Activated CD8-positive, alpha-beta memory T cell treated with anti-CD3 and anti-CD28 coated beads for 36 hours (primary cell): ENCODE measurements around the gene CST3. TPM values are rescaled to one million over a fixed set of nuclear protein-coding genes. Genes with fewer than 3 reads are reported as not detected.
"Not testable (repeated sequence)": the region's sequence is repeated elsewhere in the genome, so short reads cannot be mapped to it uniquely, and the experiment has no call there.

Experiments used
- CTCF ChIA-PET: fragments of 350-600 bp; sonication (Branson Sonifier 250); formaldehyde crosslinking; loops from one replicate; lab custom pipeline; 2021; ENCODE audit warnings: antibody characterized with exemption; lab: Charles Lee
- POLR2A ChIA-PET: fragments of 350-600 bp; sonication (Branson Sonifier 250); formaldehyde crosslinking; loops from one replicate; lab custom pipeline; 2021; ENCODE audit warnings: antibody characterized with exemption; lab: Charles Lee
- total RNA-seq, 2 experiments: library from RNA; stranded (reverse); gene quantifications; one replicate each; pipeline ENCODE4 v1.2.3, GENCODE V29; 2021

CST3 gene
- under 1 TPM; 0.86 to 0.99 TPM for total RNA-seq

DNA sequence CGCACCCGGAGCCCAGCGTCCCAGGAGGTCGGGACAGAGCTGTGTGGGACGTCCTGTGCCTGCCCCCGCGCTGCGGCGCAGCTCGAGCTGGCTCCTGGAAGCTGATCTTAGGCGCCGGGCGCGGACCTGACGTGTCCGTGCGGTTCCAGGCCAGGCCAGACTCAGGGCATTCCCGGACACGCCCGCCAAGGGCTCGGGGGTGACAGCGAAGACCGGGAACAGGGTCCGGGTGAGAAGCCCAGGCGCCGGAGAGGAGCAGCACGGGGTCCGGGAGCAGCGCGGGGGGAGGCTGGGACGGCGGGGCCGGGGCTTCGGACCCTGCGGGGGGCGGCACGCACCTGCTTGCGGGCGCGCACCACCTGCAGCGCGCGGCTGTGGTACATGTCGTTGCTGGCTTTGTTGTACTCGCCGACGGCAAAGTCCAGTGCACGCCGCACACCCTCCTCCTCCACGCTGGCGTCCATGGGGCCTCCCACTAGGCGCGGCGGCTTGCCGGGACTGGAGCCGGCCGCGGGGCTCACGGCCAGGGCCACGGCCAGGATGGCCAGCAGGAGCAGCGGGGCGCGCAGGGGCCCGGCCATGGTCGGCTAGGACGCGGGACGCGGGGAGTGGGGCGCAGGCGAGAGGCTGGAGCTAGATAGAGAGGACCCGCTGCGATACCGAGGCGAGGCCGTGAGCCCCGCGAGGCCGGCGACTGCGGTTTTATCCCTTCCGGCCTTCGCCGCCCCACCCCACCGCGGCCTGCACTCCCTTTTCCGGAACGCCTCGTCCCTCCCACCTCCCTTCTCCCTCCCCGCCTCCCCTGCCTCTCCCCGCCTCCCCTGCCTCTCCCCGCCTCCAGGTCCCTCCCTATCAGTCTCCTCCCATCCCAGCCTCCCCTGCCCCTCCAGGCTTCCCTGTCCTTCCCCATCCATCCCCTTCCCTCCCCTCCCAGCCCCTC, at the start of gene CST3:
Gene CST3 (minus strand): TSS at position 674 of the 940 bp plus-strand sequence. CDS start 93 bp downstream, at position 581.
- CTCF ChIA-PET: no interaction called here
- POLR2A ChIA-PET: no interaction called here

DNA sequence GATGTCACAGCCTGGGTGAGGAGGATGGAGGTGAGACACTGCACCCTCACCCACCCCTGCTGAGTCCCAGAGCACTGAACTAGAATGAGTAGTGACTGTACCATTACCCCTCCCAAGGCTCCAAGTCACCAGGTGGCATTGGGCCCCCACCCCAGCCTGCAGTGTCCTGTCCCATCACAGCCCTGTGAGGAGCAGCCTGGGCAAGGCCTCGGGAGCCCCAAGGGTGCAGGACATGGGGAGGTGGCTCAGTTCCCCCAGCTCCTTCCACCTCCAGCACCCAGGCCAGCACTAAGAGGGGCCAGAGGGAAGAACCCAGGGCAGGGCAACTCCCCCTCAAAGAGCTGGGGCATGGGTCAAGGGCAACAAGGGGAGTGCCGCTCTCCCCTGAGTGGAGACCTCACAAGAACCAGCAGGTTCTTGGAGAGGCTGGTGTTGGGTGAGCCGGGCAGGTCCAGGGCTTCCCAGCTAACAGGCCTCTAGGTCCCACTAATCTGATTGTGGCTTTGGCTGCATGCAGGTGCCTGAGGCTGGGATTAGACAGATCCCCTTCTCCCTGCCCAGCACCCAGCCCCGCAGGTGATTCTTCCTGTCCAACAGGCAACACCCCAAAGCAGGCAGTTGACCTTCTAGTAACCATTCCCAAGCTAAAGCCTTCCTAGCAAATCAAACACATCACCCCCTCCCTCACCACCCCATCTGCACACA, 48.4 kb upstream of the CST3 start:
- ChIA-PET POLR2A (no interaction called here), CTCF (no interaction called here)

DNA sequence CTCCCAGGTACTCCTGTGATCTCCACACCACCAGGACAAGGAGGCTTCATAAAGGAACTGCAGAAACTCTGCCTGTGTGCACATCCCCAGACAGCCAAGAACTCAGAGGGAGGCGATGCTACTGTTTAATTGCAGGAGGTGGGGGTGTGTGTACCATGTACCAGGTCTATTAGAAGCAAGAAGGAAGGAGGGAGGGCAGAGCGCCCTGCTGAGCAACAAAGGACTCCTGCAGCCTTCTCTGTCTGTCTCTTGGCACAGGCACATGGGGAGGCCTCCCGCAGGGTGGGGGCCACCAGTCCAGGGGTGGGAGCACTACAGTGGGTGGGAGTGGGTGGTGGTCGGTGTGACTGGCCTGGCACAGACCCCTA, 47.8 kb upstream of the CST3 start:
- POLR2A ChIA-PET, CTCF ChIA-PET: not testable (repeated sequence)

GRCh38 chr20:23684261-23684660, 46.5 kb upstream of the CST3 start:
- ChIA-PET POLR2A (no interaction called here), CTCF (no interaction called here)

DNA sequence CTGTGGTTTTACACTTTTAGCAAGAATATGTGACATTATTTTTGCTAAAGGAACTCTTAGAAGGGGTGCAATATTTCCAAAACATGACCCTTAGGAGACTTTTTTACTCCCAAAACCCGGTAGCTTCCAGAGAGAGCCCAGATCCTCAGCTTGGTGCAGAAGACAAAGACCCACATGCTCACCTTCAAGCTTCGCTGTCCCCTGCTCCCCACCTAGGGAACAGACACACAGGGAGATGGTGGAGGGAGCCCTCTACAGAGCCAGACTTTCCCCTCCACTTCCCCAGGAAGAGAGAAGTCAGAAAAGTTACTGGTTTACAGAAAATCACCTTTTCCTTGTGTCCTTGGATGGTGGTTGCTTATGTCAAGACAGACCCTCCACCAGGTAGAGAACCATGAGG, 46.1 kb upstream of the CST3 start:
- ChIA-PET POLR2A (no interaction called here), CTCF (no interaction called here)

DNA sequence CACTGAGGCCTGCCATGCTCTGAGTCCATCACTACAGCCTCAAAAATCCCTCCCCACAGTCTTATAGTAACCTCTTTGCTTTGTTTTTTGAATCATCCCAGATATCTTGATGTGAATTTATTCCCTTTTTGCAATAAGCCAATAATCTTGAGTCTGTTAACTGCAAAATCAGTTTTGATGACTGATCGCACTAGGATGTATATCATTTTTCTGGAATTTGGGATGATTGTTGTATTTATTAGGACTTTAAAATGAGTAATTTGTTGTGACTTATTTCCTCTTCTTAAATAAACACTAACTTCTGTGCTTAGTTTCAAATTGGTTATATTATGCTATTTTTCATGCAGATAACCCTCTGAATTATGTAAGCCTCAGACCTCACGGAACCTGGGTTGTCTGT, 45.5 kb upstream of the CST3 start:
- POLR2A ChIA-PET: no interaction called here
- CTCF ChIA-PET: no interaction called here

GRCh38 chr20:23680146-23680545, 42.4 kb upstream of the CST3 start:
- ChIA-PET POLR2A (no interaction called here), CTCF (no interaction called here)

- CTCF ChIA-PET: no interaction called here
- POLR2A ChIA-PET: no interaction called here
Measured at GRCh38 chr20:23679133-23680092, 41.7 kb upstream of the CST3 start.

- POLR2A ChIA-PET: no interaction called here
- CTCF ChIA-PET: no interaction called here
Measured at GRCh38 chr20:23673209-23673608, 35.5 kb upstream of the CST3 start.

DNA sequence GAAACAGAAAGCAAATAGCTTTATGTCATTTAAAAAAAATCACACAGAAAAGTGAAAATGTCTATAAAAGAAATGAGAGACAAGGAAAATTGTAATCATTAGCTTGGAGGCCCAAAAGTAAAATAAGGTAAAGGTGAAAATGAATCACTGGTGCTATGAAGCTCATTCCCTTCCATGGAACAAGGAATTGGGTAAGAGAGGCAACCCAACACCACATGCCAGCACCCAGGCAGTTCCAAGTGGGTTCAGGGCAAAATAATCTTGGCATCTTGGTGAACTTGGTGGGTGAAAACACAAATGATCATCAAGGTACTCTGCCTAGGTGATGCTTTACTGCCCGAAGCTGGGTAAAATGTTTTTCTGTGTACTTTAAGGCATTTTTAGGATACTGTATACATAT, 34.4 kb upstream of the CST3 start:
- POLR2A ChIA-PET: no interaction called here
- CTCF ChIA-PET: no interaction called here

GRCh38 chr20:23671479-23671878, 33.7 kb upstream of the CST3 start:
- POLR2A ChIA-PET: no interaction called here
- CTCF ChIA-PET: no interaction called here

DNA sequence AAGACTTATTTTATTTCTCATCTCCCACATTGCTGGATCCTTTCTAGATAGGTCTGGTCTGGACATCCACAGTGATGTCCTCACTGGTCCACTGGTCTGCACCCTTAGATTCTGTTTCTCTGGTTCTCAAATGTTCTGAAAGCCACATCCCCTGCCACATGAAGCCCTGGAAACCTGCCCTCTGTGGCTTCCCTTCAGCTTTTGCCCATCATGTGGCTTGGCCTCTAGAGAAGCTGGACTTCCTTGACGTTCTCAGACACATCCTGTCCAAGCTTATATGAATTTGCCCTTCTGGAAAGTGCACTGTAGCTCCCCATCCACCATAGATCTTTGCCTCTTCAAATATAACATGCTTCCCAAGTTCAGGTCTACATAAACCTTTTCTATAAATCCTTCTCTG, 32.6 kb upstream of the CST3 start:
- POLR2A ChIA-PET: no interaction called here
- CTCF ChIA-PET: no interaction called here

GRCh38 chr20:23669866-23670265, 32.1 kb upstream of the CST3 start:
- CTCF ChIA-PET: no interaction called here
- POLR2A ChIA-PET: no interaction called here

- ChIA-PET POLR2A (no interaction called here), CTCF (no interaction called here)
Measured at GRCh38 chr20:23669327-23669726, 31.6 kb upstream of the CST3 start.

GRCh38 chr20:23668477-23668951, 30.8 kb upstream of the CST3 start:
- ChIA-PET CTCF (no interaction called here), POLR2A (no interaction called here)

GRCh38 chr20:23667666-23668065, 29.9 kb upstream of the CST3 start:
- ChIA-PET CTCF (no interaction called here), POLR2A (no interaction called here)

- ChIA-PET POLR2A (no interaction called here), CTCF (no interaction called here)
Measured at GRCh38 chr20:23666698-23667097, 28.9 kb upstream of the CST3 start.

DNA sequence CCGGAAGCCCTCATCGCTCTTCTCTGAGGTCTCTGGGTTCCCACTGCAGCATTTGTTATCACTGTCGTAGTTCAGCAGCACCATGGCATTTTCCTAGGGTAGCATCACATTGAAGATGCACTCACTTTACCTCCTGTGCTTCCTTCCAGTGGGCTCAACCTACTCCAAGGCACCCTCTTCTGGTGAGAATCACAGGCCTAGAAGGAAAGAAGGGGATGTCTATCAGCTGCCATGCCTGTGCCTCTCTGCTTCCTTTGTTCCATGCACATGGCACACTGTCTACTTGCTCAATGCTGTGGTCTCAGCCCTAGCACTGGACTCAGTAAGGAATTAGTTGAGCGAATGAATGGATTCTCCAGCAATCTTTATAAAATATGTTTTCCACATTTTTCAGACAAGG, 28.4 kb upstream of the CST3 start:
- ChIA-PET CTCF (no interaction called here), POLR2A (no interaction called here)

DNA sequence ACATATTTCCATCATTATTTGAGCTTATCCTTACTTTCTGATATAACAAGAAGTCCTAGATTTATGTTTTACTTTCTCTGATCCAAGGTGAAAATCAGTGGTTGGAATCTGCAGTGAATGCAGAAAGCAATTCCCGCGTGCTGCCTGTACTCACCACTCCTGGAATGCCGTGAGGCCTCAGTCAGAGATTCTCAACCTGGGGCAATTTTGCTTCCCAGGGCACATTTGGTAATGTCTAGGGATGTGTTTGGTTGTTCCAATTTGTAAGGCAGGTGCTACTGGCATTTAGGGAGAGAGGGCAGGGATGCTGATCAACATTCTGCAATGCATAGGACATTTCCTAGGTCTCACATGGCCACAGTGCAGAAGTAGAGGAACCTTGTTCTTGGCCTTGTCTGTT, 27.2 kb upstream of the CST3 start:
- CTCF ChIA-PET: no interaction called here
- POLR2A ChIA-PET: no interaction called here

DNA sequence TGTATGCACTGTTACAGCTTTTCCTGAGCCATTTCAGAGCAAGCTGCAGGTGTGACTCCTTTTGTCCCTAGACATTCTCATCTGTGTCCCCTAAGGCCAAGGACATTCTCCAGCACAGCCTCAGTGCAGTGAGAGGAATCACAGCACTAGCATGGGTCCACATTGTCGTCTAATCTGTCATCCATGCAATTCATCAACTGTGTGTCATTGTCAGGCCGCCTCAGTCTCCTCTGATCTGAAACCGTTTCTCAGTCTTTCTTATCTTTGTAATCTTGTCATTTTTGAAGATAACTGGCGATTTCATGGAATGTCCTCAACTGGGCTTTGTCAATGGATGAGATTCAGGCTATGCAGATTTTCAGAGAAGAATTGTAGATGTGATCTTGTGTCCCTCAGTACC, 26.3 kb upstream of the CST3 start:
- POLR2A ChIA-PET, CTCF ChIA-PET: not testable (repeated sequence)
